ENCODE results near the gene CCNB2.

- no peak for TF ChIP-seq CTCF (IDR thresholded peaks at IDR 0.05)
- TF ChIP-seq EZH2 (IDR thresholded peaks at IDR 0.05; ENCODE audit: borderline replicate concordance, insufficient read depth, low read depth, low read length, poor library complexity, severe bottlenecking): no peak
Measured at GRCh38 chr15:59171067-59171397, 66.1 kb downstream of the CCNB2 start.

Data from B cell (primary cell).